Osteoblast (primary cell): ENCODE measurements around the gene CAPN9. TPM values are rescaled to one million over a fixed set of nuclear protein-coding genes. Genes with fewer than 3 reads are reported as not detected.

Source experiments
- DNase-seq: peaks from one replicate; pipeline ENCODE4 v3.0.0; 2011; ENCODE audit warnings: low spot score, mixed read lengths; ENCODE audit not compliant: insufficient read length; ENCODE audit errors: missing footprints
- H2AFZ ChIP-seq: 2 replicates; pipeline ENCODE4 v1.6.0; 2011; ENCODE audit warnings: mild to moderate bottlenecking, low read length
- H3K27ac ChIP-seq: 2 replicates; pipeline ENCODE4 v1.5.1; 2011; ENCODE audit warnings: mild to moderate bottlenecking, low read depth, low read length, moderate library complexity
- H3K27me3 ChIP-seq: 2 replicates; pipeline ENCODE4 v1.6.0; 2012; ENCODE audit warnings: mild to moderate bottlenecking, control low read depth, inconsistent platforms, low read length, moderate library complexity; ENCODE audit not compliant: insufficient read depth
- H3K36me3 ChIP-seq: 2 replicates; pipeline ENCODE4 v1.5.1; 2011; ENCODE audit warnings: mild to moderate bottlenecking, low read length, control low read depth, moderate library complexity; ENCODE audit not compliant: insufficient read depth
- H3K4me1 ChIP-seq: 2 replicates; pipeline ENCODE4 v1.5.1; 2011; ENCODE audit warnings: mild to moderate bottlenecking, low read length, control low read depth, moderate library complexity; ENCODE audit not compliant: insufficient read depth
- H3K4me2 ChIP-seq: 2 replicates; pipeline ENCODE4 v1.6.0; 2011; ENCODE audit warnings: mild to moderate bottlenecking, low read length; ENCODE audit not compliant: insufficient read depth
- H3K4me3 ChIP-seq: fragments of 200-600 bp; sonication (generic); 3 replicates; pipeline ENCODE4 v1.5.1; 2012; ENCODE audit warnings: mild to moderate bottlenecking, low read length, inconsistent platforms; ENCODE audit not compliant: insufficient read depth
- H3K79me2 ChIP-seq: 2 replicates; pipeline ENCODE4 v1.6.0; 2012; ENCODE audit warnings: mild to moderate bottlenecking, low read length, control low read depth, inconsistent platforms; ENCODE audit not compliant: insufficient read depth
- H3K9me3 ChIP-seq: 2 replicates; pipeline ENCODE4 v1.5.1; 2011; ENCODE audit warnings: low read depth, low read length, control low read depth
- H4K20me1 ChIP-seq: 2 replicates; pipeline ENCODE4 v1.6.0; 2012; ENCODE audit warnings: mild to moderate bottlenecking, low read length, control low read depth; ENCODE audit not compliant: insufficient read depth
- total RNA-seq: library from RNA; depleted of rRNA; stranded (reverse); fragments of >200 nt; gene quantifications from 2 replicates; pipeline ENCODE4 v1.2.3, GENCODE V29; 2012
- TF ChIP-seq, protein P1 (sequence below): IDR thresholded peaks from 2 replicates; pipeline ENCODE4 v1.5.1; 2011; ENCODE audit warnings: mild to moderate bottlenecking, low read depth, low read length, moderate library complexity; ENCODE audit errors: extremely low read depth

The CAPN9 gene
- total RNA-seq, 1 donor = not detected

DNA sequence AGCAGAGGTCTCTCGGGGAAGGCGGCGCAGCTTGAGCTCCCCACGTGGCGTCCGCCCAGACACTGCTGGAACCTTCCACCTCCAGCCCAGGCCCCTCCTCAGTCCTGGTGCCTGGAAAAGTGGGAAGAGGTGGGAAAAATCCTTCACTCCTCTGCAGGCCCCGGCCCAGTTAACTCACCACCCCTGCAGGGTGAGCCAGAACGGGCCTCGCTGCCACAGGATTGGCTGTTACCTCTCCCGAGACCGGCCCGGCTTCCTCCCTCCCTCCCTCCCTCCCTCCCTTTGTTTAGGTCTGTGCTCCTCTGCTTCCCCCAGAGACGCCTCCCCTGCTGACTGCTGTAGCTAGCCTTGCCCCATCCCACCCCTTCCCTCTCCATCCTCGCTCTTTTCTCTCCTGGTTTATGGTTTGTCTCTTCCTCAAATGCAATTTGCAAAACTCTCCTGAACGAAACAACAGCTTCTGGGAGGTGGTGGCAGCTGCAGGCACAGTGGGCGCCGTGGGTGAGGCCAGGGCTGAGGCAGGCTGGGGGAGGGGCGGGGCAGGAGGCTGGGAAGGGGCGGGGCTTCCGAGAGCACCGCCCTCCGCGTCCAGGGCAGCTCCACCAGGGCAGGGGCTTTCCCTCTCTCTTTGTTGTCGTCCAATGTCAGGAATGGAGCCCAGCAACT, 6.5 kb downstream of the CAPN9 start:
- no peak overlapping the region for H3K4me3 ChIP-seq
- H3K36me3 ChIP-seq = no peaks in the 10 kb centered on the region
- TF ChIP-seq, protein P1, sequence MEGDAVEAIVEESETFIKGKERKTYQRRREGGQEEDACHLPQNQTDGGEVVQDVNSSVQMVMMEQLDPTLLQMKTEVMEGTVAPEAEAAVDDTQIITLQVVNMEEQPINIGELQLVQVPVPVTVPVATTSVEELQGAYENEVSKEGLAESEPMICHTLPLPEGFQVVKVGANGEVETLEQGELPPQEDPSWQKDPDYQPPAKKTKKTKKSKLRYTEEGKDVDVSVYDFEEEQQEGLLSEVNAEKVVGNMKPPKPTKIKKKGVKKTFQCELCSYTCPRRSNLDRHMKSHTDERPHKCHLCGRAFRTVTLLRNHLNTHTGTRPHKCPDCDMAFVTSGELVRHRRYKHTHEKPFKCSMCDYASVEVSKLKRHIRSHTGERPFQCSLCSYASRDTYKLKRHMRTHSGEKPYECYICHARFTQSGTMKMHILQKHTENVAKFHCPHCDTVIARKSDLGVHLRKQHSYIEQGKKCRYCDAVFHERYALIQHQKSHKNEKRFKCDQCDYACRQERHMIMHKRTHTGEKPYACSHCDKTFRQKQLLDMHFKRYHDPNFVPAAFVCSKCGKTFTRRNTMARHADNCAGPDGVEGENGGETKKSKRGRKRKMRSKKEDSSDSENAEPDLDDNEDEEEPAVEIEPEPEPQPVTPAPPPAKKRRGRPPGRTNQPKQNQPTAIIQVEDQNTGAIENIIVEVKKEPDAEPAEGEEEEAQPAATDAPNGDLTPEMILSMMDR = no peak
- peak; percentile 71 for DNase-seq
- no peaks in the 10 kb centered on the region for H3K79me2 ChIP-seq
- no peak overlapping the region for H3K4me2 ChIP-seq
- H2AFZ ChIP-seq = peak overlapping the region; percentile 51
- H3K27me3 ChIP-seq = no peaks in the 10 kb centered on the region
- no peaks in the 10 kb centered on the region for H3K4me1 ChIP-seq
- H3K9me3 ChIP-seq = no peaks in the 10 kb centered on the region
- no peak overlapping the region for H3K27ac ChIP-seq
- H4K20me1 ChIP-seq = no peaks in the 10 kb centered on the region

DNA sequence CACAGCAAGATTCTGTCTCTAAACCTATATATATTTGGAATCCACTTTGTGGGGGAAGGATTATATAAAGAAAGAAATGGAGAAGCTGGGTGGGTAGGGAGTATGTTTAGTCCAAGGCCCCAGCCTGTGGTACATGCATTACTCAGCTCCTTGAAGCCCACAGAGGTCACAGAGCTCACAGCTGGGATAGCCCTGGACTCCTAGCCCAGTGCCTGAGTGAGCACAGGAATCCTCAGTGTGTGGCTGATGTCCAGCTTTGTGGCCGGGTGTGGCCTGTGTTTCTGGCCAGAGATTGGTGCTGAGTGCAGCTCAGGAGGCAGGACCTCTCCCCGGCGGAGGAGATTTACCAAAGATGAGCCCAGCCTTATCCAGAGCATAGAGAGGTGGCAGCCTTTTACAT, 7.6 kb downstream of the CAPN9 start:
- Histone ChIP-seq H2AFZ (no peak overlapping the region), H3K9me3 (no peaks in the 10 kb centered on the region), H3K79me2 (no peaks in the 10 kb centered on the region), H3K4me3 (no peak overlapping the region), H3K36me3 (no peaks in the 10 kb centered on the region), H3K27me3 (peaks cover 4% of the 10 kb centered on the region), H3K27ac (no peak overlapping the region), H3K4me1 (no peaks in the 10 kb centered on the region), H4K20me1 (no peaks in the 10 kb centered on the region), H3K4me2 (no peak overlapping the region)
- TF ChIP-seq, protein P1 = no peak
- peak; percentile 92 for DNase-seq

DNA sequence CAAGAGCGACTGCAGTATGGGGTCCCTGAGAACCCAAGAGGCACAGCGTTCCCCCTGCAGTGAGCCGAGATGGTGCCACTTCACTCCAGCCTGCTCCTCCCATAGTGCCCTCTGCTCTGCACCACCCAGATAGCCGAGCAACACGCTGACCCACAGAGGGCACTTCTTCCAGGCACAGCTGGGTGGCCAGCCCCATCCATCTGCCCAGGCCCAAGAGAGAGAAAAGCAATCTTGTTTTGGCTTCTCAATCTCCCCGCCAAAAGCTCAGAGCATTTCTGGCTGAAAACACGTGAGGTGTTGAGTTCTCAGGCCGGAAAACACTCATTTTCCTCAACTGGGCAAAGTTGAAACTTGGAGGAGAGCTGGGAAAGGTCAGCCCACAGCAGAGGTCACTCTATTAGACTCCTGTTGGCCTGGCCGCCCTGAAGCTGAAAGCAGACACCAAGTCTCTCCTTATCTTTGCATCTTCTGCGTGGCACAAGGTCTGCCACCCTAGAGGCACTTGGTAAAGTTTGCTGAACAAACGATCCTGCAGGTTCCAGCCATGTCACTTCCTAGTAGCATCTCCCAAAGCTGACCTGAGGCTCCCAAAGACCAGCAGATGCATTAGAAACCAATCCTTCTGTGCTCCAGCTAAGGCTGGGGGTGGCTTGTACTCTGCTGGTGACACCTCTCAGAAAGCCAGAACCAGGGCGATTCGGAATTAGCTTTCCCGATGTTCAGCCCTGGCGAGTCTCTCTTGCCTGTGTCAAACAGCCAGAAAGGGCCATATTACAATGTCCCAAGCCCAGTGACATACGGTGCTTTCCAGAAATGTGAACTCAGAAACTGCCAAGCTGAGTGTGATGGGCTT, 10.9 kb downstream of the CAPN9 start:
- no peaks in the 10 kb centered on the region for H3K36me3 ChIP-seq
- H4K20me1 ChIP-seq = no peaks in the 10 kb centered on the region
- H3K9me3 ChIP-seq = no peaks in the 10 kb centered on the region
- TF ChIP-seq, protein P1 = no peak
- H3K4me1 ChIP-seq = no peaks in the 10 kb centered on the region
- no peak overlapping the region for H2AFZ ChIP-seq
- DNase-seq = no peak
- H3K27me3 ChIP-seq = peaks cover 11% of the 10 kb centered on the region
- no peak overlapping the region for H3K27ac ChIP-seq
- no peaks in the 10 kb centered on the region for H3K79me2 ChIP-seq
- no peak overlapping the region for H3K4me2 ChIP-seq
- no peak overlapping the region for H3K4me3 ChIP-seq

DNA sequence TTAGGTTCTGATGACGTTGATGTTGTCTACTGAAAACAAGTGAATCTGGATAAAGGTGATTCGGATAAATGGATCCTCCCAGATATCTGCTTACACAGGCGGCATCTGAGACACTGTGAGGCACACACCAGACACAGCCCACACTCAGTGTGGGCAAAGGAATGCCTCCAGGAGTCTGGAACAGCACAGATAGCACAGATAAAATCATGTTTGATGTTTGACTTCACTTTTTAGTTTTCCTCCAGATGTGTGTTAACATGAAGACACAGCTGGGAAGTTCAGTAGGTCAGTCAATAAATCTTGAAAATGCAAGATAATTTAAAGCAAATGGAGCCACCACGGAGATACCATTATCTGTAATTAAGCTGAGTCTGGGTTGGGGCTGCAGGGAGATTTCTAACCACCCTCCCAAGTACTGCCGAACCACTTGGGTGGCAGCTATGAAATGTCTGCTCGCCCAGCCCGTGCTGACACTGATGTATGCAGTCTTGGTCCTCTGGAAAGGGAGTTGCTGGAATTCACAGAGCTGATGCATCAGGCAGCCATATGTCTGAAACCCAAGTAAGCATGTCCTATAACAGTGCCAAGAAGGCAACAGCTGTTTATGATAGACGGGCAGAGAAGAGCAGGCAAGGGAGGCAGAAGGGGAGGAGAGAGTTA, 11.7 kb downstream of the CAPN9 start:
- H3K4me3 ChIP-seq = no peak overlapping the region
- H4K20me1 ChIP-seq = no peaks in the 10 kb centered on the region
- DNase-seq = no peak
- H2AFZ ChIP-seq = no peak overlapping the region
- no peaks in the 10 kb centered on the region for H3K79me2 ChIP-seq
- H3K4me2 ChIP-seq = no peak overlapping the region
- H3K27me3 ChIP-seq = peaks cover 11% of the 10 kb centered on the region
- H3K9me3 ChIP-seq = no peaks in the 10 kb centered on the region
- no peaks in the 10 kb centered on the region for H3K36me3 ChIP-seq
- H3K27ac ChIP-seq = no peak overlapping the region
- no peaks in the 10 kb centered on the region for H3K4me1 ChIP-seq
- TF ChIP-seq, protein P1 = no peak
